Caco-2 (cell line): Measurements from ENCODE around the gene TINAGL1. TPM values are rescaled to one million over a fixed set of nuclear protein-coding genes. Genes with fewer than 3 reads are reported as not detected.

Experiments used
- BruUV-seq: library from RNA; stranded (reverse); fragments of 400-500 nt; replicated peaks from 2 replicates; lab custom pipeline; 2021; lab: Mats Ljungman, UMichigan
- CTCF ChIA-PET: fragments of 300-600 bp; sonication (Branson Sonifier 250); formaldehyde crosslinking; loops from one replicate; lab custom pipeline; 2022; ENCODE audit warnings: antibody characterized with exemption; lab: Charles Lee
- POLR2A ChIA-PET: fragments of 300-600 bp; sonication (Branson Sonifier 250); formaldehyde crosslinking; loops from one replicate; lab custom pipeline; 2022; ENCODE audit warnings: antibody characterized with exemption; lab: Charles Lee
- DNase-seq, 2 experiments: peaks; one replicate each; pipeline versions ENCODE4 v3.0.0 to v3.0.0-alpha.2; 2020 to 2022
- H3K27me3 ChIP-seq: replicated peaks from 2 replicates; pipeline ENCODE4 v1.6.0; 2011; ENCODE audit warnings: low read length; ENCODE audit not compliant: control insufficient read depth, insufficient read depth
- H3K36me3 ChIP-seq: 2 replicates; pipeline ENCODE4 v1.5.1; 2011; ENCODE audit warnings: low read length; ENCODE audit not compliant: control insufficient read depth, insufficient read depth
- H3K4me1 ChIP-seq: fragments of 250-450 bp; sonication (Bioruptor Pico); 2 replicates; pipeline ENCODE4 v1.5.1; 2020; ENCODE audit warnings: mild to moderate bottlenecking
- H3K4me3 ChIP-seq: 2 replicates; pipeline ENCODE4 v1.5.1; 2011; ENCODE audit warnings: low read depth, mild to moderate bottlenecking, control low read depth, low read length
- H3K9me3 ChIP-seq: fragments of 250-450 bp; sonication (Bioruptor Pico); 2 replicates; pipeline ENCODE4 v1.5.1; 2020; ENCODE audit warnings: mild to moderate bottlenecking, moderate library complexity
- H3K27ac Mint-ChIP-seq: one replicate; pipeline ENCODE4 v1.8.0; 2022; ENCODE audit warnings: mixed read lengths; ENCODE audit not compliant: unreplicated experiment
- H3K27me3 Mint-ChIP-seq: one replicate; pipeline ENCODE4 v1.8.0; 2022; ENCODE audit warnings: mixed read lengths; ENCODE audit not compliant: insufficient read depth, unreplicated experiment
- H3K36me3 Mint-ChIP-seq: one replicate; pipeline ENCODE4 v1.8.0; 2022; ENCODE audit warnings: mild to moderate bottlenecking, mixed read lengths; ENCODE audit not compliant: insufficient read depth, unreplicated experiment
- H3K4me1 Mint-ChIP-seq: one replicate; pipeline ENCODE4 v1.8.0; 2022; ENCODE audit warnings: low read depth, mixed read lengths; ENCODE audit not compliant: unreplicated experiment
- H3K4me3 Mint-ChIP-seq: one replicate; pipeline ENCODE4 v1.8.0; 2022; ENCODE audit warnings: mild to moderate bottlenecking, moderate library complexity, mixed read lengths; ENCODE audit not compliant: unreplicated experiment
- H3K9me3 Mint-ChIP-seq: one replicate; pipeline ENCODE4 v1.8.0; 2022; ENCODE audit warnings: mixed read lengths; ENCODE audit not compliant: unreplicated experiment
- CTCF ChIP-seq, 2 experiments: fragments of 200-600 bp in 1 of 2; IDR thresholded peaks; 1 replicate in 1 of 2; 2 replicates in 1 of 2; pipeline versions ENCODE4 v1.5.1 to v1.8.0; 2011 to 2022; ENCODE audit warnings: antibody characterized with exemption in 1 of 2, control low read depth in 1 of 2, inconsistent platforms in 1 of 2, low read depth in 1 of 2, low read length in 1 of 2, mild to moderate bottlenecking in 1 of 2, moderate library complexity in 1 of 2; ENCODE audit not compliant: insufficient read depth in 1 of 2, severe bottlenecking in 1 of 2, unreplicated experiment in 1 of 2
- intact Hi-C: fragments of 100-400 bp; cut with micrococcal nuclease; formaldehyde crosslinking; loops from one replicate; pipeline ENCODE4 v1.10.0; 2022; ENCODE audit not compliant: unreplicated experiment
- total RNA-seq: library from RNA; stranded (reverse); gene quantifications from 2 replicates; pipeline ENCODE4 v1.2.3, GENCODE V29; 2022

Gene TINAGL1
- total RNA-seq, 1 experiment from 2014 or later: 101 TPM

- Histone ChIP-seq H3K4me1 (no peaks in the 10 kb centered on the region), H3K27me3 (no peaks in the 10 kb centered on the region), H3K9me3 (no peaks in the 10 kb centered on the region), H3K36me3 (no peaks in the 10 kb centered on the region; the same call in 1 of the 2 replicates), H3K4me3 (no peak overlapping the region)
- intact Hi-C loops: no loop called here
- ChIA-PET POLR2A (no interaction called here), CTCF (no interaction called here)
- H3K4me1 Mint-ChIP-seq: no peaks in the 10 kb centered on the region
- H3K36me3 Mint-ChIP-seq: peaks cover 5% of the 10 kb centered on the region
- H3K27ac Mint-ChIP-seq: no peak overlapping the region
- H3K4me3 Mint-ChIP-seq: no peak overlapping the region
- no peaks in the 10 kb centered on the region for H3K9me3 Mint-ChIP-seq
- no peak for DNase-seq
- no peak for TF ChIP-seq CTCF (IDR thresholded peaks at IDR 0.05; ENCODE audit: insufficient read depth in 1 of 2, low read depth in 1 of 2, low read length in 1 of 2, severe bottlenecking in 1 of 2, unreplicated experiment in 1 of 2)
- H3K27me3 Mint-ChIP-seq: no peaks in the 10 kb centered on the region
- no TSS peak for BruUV-seq
Observed at GRCh38 chr1:31625561-31626222, 49.4 kb downstream of the TINAGL1 start.

- no peaks in the 10 kb centered on the region for H3K9me3 Mint-ChIP-seq
- POLR2A ChIA-PET: no interaction called here
- no peak overlapping the region for H3K4me3 ChIP-seq
- H3K27me3 Mint-ChIP-seq: no peaks in the 10 kb centered on the region
- no peaks in the 10 kb centered on the region for H3K9me3 ChIP-seq
- no peak overlapping the region for H3K27ac Mint-ChIP-seq
- CTCF ChIA-PET: no interaction called here
- H3K36me3 Mint-ChIP-seq: peaks cover 5% of the 10 kb centered on the region
- no peaks in the 10 kb centered on the region for H3K4me1 Mint-ChIP-seq
- no TSS peak for BruUV-seq
- TF ChIP-seq CTCF (IDR thresholded peaks at IDR 0.05; ENCODE audit: insufficient read depth in 1 of 2, low read depth in 1 of 2, low read length in 1 of 2, severe bottlenecking in 1 of 2, unreplicated experiment in 1 of 2): no peak
- no peak overlapping the region for H3K4me3 Mint-ChIP-seq
- no peaks in the 10 kb centered on the region; the same call in 1 of the 2 replicates for H3K36me3 ChIP-seq
- intact Hi-C loops: no loop called here
- DNase-seq: no peak
- H3K27me3 ChIP-seq: no peaks in the 10 kb centered on the region
- no peaks in the 10 kb centered on the region for H3K4me1 ChIP-seq
Observed at GRCh38 chr1:31626223-31627207, 50.2 kb downstream of the TINAGL1 start.

- no TSS peak for BruUV-seq
- Histone ChIP-seq H3K9me3 (no peaks in the 10 kb centered on the region), H3K27me3 (no peaks in the 10 kb centered on the region), H3K4me1 (no peaks in the 10 kb centered on the region), H3K36me3 (no peaks in the 10 kb centered on the region; the same call in 1 of the 2 replicates), H3K4me3 (no peak overlapping the region)
- Mint-ChIP-seq H3K27ac (no peak overlapping the region), H3K27me3 (no peaks in the 10 kb centered on the region), H3K4me1 (no peaks in the 10 kb centered on the region), H3K36me3 (peaks cover 5% of the 10 kb centered on the region), H3K4me3 (no peak overlapping the region), H3K9me3 (no peaks in the 10 kb centered on the region)
- TF ChIP-seq CTCF (IDR thresholded peaks at IDR 0.05; ENCODE audit: insufficient read depth in 1 of 2, low read depth in 1 of 2, low read length in 1 of 2, severe bottlenecking in 1 of 2, unreplicated experiment in 1 of 2): no peak
- CTCF ChIA-PET: no interaction called here
- intact Hi-C loops: no loop called here
- DNase-seq: no peak
- POLR2A ChIA-PET: no interaction called here
Observed at GRCh38 chr1:31627301-31627929, 51.1 kb downstream of the TINAGL1 start.
